22Rv1 (cell line): Measurements from ENCODE around the gene RBM33.

ENCODE experiments used
- H3K27ac ChIP-seq: fragments of 450-650 bp; 2 replicates; pipeline ENCODE4 v1.5.1; 2017
- ZFX ChIP-seq: fragments of 450-650 bp; IDR thresholded peaks from 2 replicates; pipeline ENCODE4 v1.6.1; 2017; ENCODE audit warnings: antibody characterized with exemption, borderline replicate concordance
- TF ChIP-seq, protein P1 (sequence below): fragments of 450-650 bp; IDR thresholded peaks from 2 replicates; pipeline ENCODE4 v1.5.1; 2017; ENCODE audit warnings: mild to moderate bottlenecking

Gene RBM33

GRCh38 chr7:155739538-155740143, 95.2 kb downstream of the RBM33 start:
- H3K27ac ChIP-seq, result no peak overlapping the region
- TF ChIP-seq, protein P1, sequence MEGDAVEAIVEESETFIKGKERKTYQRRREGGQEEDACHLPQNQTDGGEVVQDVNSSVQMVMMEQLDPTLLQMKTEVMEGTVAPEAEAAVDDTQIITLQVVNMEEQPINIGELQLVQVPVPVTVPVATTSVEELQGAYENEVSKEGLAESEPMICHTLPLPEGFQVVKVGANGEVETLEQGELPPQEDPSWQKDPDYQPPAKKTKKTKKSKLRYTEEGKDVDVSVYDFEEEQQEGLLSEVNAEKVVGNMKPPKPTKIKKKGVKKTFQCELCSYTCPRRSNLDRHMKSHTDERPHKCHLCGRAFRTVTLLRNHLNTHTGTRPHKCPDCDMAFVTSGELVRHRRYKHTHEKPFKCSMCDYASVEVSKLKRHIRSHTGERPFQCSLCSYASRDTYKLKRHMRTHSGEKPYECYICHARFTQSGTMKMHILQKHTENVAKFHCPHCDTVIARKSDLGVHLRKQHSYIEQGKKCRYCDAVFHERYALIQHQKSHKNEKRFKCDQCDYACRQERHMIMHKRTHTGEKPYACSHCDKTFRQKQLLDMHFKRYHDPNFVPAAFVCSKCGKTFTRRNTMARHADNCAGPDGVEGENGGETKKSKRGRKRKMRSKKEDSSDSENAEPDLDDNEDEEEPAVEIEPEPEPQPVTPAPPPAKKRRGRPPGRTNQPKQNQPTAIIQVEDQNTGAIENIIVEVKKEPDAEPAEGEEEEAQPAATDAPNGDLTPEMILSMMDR, result no peak
- no peak for TF ChIP-seq ZFX

- TF ChIP-seq ZFX, result no peak
- TF ChIP-seq, protein P1, result no peak
- no peak overlapping the region for H3K27ac ChIP-seq
These were observed 96.6 kb downstream of the RBM33 start for GRCh38 chr7:155741082-155741481.

DNA sequence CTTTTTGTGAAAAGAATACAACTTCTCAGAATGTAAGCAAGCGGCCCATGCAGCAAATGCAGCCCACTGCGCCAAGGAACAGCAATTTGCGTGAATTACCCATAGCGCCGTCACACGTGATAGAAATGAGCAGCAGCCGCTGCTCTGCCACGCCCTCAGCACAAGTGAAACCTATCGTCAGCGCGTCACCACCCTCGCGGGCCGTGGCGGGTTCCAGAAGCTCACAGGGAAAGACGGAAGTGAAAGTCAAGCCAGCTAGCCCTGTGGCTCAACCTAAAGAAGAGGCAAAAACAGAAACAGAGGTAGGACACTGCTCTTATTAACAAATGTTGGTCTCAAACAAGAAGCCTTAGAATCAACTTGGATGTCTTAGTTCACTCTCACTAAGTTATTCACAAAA, 97.3 kb downstream of the RBM33 start:
- no peak for TF ChIP-seq ZFX
- TF ChIP-seq, protein P1, result no peak
- no peak overlapping the region for H3K27ac ChIP-seq

DNA sequence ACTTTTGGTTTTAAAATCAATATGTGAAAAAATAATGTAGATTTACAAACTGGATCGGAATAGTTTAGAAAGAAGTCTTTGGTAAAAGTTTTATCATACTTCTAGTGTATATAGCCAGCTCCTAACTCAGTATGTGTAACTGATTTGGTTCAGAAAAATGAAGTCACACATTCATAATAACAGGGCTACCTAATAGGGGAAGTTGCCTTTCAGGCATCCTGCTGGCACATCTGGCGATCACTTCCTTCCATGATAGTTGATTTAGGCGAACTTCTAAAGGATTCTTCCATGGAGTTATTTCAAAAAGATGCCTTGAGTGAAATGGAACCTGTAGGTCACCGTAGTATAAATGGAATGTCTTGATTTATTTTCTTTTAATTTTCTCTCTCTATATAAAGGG, 98.7 kb downstream of the RBM33 start:
- no peak overlapping the region for H3K27ac ChIP-seq
- TF ChIP-seq, protein P1, result no peak
- TF ChIP-seq ZFX, result no peak

DNA sequence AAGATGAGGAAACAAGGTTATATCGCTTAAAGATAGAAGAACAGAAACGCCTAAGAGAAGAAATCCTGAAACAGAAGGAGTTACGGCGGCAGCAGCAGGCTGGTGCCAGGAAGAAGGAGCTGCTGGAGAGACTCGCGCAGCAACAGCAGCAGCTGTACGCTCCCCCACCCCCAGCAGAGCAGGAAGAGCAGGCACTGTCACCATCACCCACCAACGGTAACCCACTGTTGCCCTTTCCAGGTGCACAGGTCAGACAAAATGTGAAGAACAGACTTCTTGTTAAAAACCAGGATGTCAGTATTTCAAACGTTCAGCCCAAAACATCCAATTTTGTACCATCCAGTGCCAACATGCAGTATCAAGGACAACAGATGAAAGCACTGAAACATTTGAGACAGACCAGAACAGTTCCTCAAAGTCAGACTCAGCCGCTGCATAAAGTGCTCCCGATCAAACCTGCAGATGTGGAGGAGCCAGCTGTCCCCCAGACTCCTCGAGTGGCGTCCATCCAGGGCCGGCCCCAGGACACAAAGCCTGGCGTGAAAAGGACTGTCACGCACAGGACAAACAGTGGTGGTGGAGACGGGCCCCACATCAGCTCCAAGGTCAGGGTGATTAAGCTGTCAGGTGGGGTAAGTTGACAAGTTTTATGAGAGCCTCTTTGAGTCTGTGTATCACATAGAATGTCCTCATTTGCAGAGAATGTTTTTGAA, 100.7 kb downstream of the RBM33 start:
- TF ChIP-seq, protein P1, result no peak
- TF ChIP-seq ZFX, result no peak
- H3K27ac ChIP-seq, result no peak overlapping the region

DNA sequence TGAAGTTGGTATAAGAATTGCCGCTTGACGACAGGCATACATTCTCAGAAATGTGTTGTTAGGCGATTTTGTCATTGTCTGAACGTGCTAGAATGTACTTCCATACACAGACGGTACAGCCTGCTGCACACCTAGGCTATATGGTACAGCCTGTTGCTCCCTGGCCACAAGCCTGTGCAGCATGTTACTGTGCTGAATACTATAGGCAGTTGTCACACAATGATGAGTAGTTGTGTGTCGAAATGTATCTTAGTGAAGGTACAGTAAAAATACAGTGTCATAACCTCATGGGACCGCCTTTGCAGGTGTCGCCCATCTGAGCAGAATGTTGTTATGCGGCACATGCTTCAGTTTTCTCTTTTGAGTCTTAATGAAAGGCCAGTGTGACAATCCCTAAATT, 101.3 kb downstream of the RBM33 start:
- no peak for TF ChIP-seq ZFX
- TF ChIP-seq, protein P1, result no peak
- no peak overlapping the region for H3K27ac ChIP-seq

- H3K27ac ChIP-seq, result no peak overlapping the region
- TF ChIP-seq, protein P1, result no peak
- no peak for TF ChIP-seq ZFX
These were observed 101.7 kb downstream of the RBM33 start for GRCh38 chr7:155746188-155746587.
